Measurements from ENCODE around the gene CRHBP.
"Not testable (repeated sequence)": the region's sequence is repeated elsewhere in the genome, so short reads cannot be mapped to it uniquely, and the experiment has no call there.

The CRHBP gene

DNA sequence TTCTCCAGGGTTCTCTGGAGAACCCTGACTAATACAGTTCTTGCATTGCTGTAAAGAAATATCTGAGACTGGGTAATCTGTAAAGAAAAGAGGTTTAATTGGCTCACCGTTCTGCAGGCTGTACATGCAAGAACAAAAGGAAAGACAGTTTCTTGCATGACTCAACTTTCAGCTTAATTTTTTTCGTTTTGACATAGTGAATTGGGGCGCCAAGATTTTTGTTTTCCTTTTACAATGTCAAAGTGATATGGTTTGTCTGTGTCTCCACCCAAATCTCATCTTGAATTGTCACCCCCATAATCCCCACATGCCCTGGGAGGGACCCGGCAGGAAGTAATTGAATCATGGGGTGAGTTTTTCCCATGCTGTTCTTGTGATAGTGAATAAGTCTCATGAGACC, 11.8 kb upstream of the CRHBP start:
- no peaks in the 10 kb centered on the region for H3K9me3 ChIP-seq (ENCODE audit: control insufficient read depth in 2 of 2, low read length in 2 of 2)
- no peak overlapping the region for H3K9ac ChIP-seq (ENCODE audit: low read depth in 1 of 2, low read length in 2 of 2)
- peaks cover 0 to 3% of the 10 kb centered on the region in 2 donors for H3K27me3 ChIP-seq (ENCODE audit: control insufficient read depth in 2 of 2, insufficient read depth in 2 of 2, low read length in 2 of 2)
- H3K36me3 ChIP-seq (ENCODE audit: control insufficient read depth in 2 of 2, insufficient read depth in 2 of 2, low read length in 2 of 2) = no peaks in the 10 kb centered on the region
- H3K4me1 ChIP-seq (ENCODE audit: control insufficient read depth in 2 of 2, insufficient read depth in 2 of 2, low read length in 2 of 2) = no peaks in the 10 kb centered on the region
- H3K4me3 ChIP-seq (ENCODE audit: low read length in 2 of 2) = no peak overlapping the region
- no peak overlapping the region for H3K27ac ChIP-seq (ENCODE audit: low read depth in 2 of 2, low read length in 2 of 2)

DNA sequence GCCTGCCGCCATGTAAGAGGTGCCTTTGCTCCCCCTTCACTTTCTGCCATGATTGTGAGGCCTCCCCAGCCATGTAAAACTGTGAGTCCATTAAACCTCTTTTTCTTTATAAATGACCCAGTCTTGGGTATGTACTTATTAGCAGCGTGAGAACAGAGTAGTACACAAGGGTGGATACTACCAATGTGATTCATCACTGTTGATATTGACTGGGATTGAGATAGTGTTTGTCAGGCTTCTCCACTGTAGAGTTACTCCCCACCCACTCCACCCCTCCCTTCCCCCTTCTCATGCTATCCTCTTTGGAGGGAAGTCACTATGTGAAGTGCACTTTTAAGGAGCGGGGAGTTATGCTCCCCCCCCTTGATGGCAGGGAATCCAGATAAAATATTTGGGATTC, 11.4 kb upstream of the CRHBP start:
- H3K27me3 ChIP-seq (ENCODE audit: control insufficient read depth in 2 of 2, insufficient read depth in 2 of 2, low read length in 2 of 2) = peaks cover 0 to 3% of the 10 kb centered on the region in 2 donors
- no peak overlapping the region for H3K27ac ChIP-seq (ENCODE audit: low read depth in 2 of 2, low read length in 2 of 2)
- no peak overlapping the region for H3K9ac ChIP-seq (ENCODE audit: low read depth in 1 of 2, low read length in 2 of 2)
- H3K4me3 ChIP-seq (ENCODE audit: low read length in 2 of 2) = no peak overlapping the region
- H3K4me1 ChIP-seq (ENCODE audit: control insufficient read depth in 2 of 2, insufficient read depth in 2 of 2, low read length in 2 of 2) = no peaks in the 10 kb centered on the region
- no peaks in the 10 kb centered on the region for H3K36me3 ChIP-seq (ENCODE audit: control insufficient read depth in 2 of 2, insufficient read depth in 2 of 2, low read length in 2 of 2)
- no peaks in the 10 kb centered on the region for H3K9me3 ChIP-seq (ENCODE audit: control insufficient read depth in 2 of 2, low read length in 2 of 2)

DNA sequence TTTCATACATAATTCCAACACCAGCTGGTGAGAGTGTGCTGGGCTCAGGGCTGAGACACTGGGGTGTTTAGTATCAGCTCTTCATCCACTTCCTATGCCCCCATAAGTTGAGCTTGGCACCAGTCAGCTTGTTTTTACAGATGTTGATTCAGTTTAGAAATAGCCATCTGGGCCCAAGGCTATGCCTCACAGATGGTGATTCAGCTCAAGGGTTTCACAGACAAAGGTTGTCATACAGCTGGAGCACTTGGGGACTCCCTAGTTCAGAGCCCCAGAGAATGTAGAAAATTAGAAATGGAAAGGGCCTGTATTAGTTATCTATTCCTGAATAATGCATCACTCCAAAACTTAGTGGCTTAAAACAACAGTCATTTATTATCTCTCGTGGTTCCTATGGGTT, 10.3 kb upstream of the CRHBP start:
- H3K36me3 ChIP-seq (ENCODE audit: control insufficient read depth in 2 of 2, insufficient read depth in 2 of 2, low read length in 2 of 2) = no peaks in the 10 kb centered on the region
- H3K9me3 ChIP-seq (ENCODE audit: control insufficient read depth in 2 of 2, low read length in 2 of 2) = no peaks in the 10 kb centered on the region
- H3K4me1 ChIP-seq (ENCODE audit: control insufficient read depth in 2 of 2, insufficient read depth in 2 of 2, low read length in 2 of 2) = no peaks in the 10 kb centered on the region
- peaks cover 0 to 3% of the 10 kb centered on the region in 2 donors for H3K27me3 ChIP-seq (ENCODE audit: control insufficient read depth in 2 of 2, insufficient read depth in 2 of 2, low read length in 2 of 2)
- H3K27ac ChIP-seq (ENCODE audit: low read depth in 2 of 2, low read length in 2 of 2) = no peak overlapping the region
- no peak overlapping the region for H3K9ac ChIP-seq (ENCODE audit: low read depth in 1 of 2, low read length in 2 of 2)
- H3K4me3 ChIP-seq (ENCODE audit: low read length in 2 of 2) = no peak overlapping the region

DNA sequence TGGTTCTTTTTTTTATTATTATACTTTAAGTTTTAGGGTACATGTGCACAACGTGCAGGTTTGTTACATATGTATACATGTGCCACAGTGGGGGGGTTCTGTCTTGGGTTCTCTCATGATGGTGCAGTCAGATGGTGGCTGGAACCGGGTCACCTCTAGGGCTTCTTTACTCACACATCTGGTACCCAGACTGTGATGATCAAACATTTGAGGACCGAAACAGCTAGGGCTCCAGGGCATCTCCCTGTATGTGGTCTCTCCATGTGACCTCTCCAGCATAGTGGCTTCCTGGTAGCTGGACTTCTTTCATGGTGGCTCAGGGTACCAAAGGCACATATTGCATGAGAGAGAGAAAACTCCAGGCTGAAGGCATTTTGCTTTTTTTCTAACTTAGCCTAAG, 9.8 kb upstream of the CRHBP start:
- no peak overlapping the region for H3K27ac ChIP-seq (ENCODE audit: low read depth in 2 of 2, low read length in 2 of 2)
- H3K27me3 ChIP-seq (ENCODE audit: control insufficient read depth in 2 of 2, insufficient read depth in 2 of 2, low read length in 2 of 2) = peaks cover 0 to 3% of the 10 kb centered on the region in 2 donors
- H3K9me3 ChIP-seq (ENCODE audit: control insufficient read depth in 2 of 2, low read length in 2 of 2) = no peaks in the 10 kb centered on the region
- H3K9ac ChIP-seq (ENCODE audit: low read depth in 1 of 2, low read length in 2 of 2) = no peak overlapping the region
- H3K4me3 ChIP-seq (ENCODE audit: low read length in 2 of 2) = no peak overlapping the region
- no peaks in the 10 kb centered on the region for H3K4me1 ChIP-seq (ENCODE audit: control insufficient read depth in 2 of 2, insufficient read depth in 2 of 2, low read length in 2 of 2)
- no peaks in the 10 kb centered on the region for H3K36me3 ChIP-seq (ENCODE audit: control insufficient read depth in 2 of 2, insufficient read depth in 2 of 2, low read length in 2 of 2)

DNA sequence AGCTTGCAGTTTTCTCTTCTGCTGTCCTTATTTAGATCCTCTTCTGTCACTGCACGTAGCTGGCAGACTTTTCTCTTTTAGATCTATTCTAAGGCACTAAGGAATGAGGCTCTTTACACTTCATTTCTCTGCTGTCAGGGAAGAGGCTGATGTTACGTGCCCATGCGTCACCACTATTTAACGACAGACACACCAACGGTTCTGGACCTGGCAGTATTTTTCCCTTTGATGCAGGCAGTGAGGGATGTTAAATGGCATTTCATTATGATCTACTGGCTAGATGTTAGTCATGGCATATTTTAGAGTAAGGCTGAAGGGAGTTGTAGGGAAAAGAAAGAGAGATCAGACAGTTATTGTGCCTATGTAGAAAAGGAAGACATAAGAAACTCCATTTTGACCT, 8.2 kb upstream of the CRHBP start:
- Histone ChIP-seq H3K4me3 (ENCODE audit: low read length in 2 of 2) (no peak overlapping the region), H3K9me3 (ENCODE audit: control insufficient read depth in 2 of 2, low read length in 2 of 2) (no peaks in the 10 kb centered on the region), H3K36me3 (ENCODE audit: control insufficient read depth in 2 of 2, insufficient read depth in 2 of 2, low read length in 2 of 2) (no peaks in the 10 kb centered on the region), H3K27me3 (ENCODE audit: control insufficient read depth in 2 of 2, insufficient read depth in 2 of 2, low read length in 2 of 2) (peaks cover 0 to 3% of the 10 kb centered on the region in 2 donors), H3K4me1 (ENCODE audit: control insufficient read depth in 2 of 2, insufficient read depth in 2 of 2, low read length in 2 of 2) (no peaks in the 10 kb centered on the region), H3K9ac (ENCODE audit: low read depth in 1 of 2, low read length in 2 of 2) (no peak overlapping the region), H3K27ac (ENCODE audit: low read depth in 2 of 2, low read length in 2 of 2) (no peak overlapping the region)

DNA sequence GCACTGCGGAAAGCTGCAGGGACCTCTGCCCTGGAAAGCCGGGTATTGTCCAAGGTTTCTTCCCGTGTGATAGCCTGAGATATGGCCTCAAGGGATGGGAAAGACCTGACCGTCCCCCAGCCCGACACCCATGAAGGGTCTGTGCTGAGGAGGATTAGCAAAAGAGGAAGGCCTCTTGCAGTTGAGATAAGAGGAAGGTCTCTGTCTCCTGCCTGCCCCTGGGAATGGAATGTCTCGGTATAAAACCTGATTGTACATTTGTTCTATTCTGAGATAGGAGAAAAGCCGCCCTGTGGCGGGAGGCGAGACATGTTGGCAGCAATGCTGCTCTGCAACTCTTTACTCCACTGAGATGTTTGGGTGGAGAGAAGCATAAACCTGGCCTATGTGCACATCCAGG, 7.6 kb upstream of the CRHBP start:
- H3K4me1 ChIP-seq (ENCODE audit: control insufficient read depth in 2 of 2, insufficient read depth in 2 of 2, low read length in 2 of 2); H3K9me3 ChIP-seq (ENCODE audit: control insufficient read depth in 2 of 2, low read length in 2 of 2); H3K9ac ChIP-seq (ENCODE audit: low read depth in 1 of 2, low read length in 2 of 2); H3K36me3 ChIP-seq (ENCODE audit: control insufficient read depth in 2 of 2, insufficient read depth in 2 of 2, low read length in 2 of 2); H3K27ac ChIP-seq (ENCODE audit: low read depth in 2 of 2, low read length in 2 of 2); H3K4me3 ChIP-seq (ENCODE audit: low read length in 2 of 2); H3K27me3 ChIP-seq (ENCODE audit: control insufficient read depth in 2 of 2, insufficient read depth in 2 of 2, low read length in 2 of 2): not testable (repeated sequence)

DNA sequence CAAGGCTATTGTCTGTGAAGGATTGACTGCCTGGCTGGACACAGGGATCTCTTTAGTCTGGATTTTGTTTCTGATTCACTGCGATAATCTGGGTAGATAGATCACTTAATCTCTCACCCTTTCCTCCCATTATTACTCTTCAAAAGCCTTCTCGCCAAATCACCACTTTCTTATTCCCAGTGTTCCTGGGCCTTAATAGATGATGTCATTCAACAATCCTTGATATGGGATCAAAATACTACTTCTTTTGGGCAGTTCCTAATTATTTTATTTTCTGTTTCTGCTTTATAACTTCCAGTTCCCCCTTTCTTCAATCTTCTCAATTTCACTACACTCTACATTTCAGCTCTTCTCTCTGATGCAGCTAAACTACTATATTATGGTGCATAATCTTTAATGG, 6.8 kb upstream of the CRHBP start:
- no peaks in the 10 kb centered on the region for H3K36me3 ChIP-seq (ENCODE audit: control insufficient read depth in 2 of 2, insufficient read depth in 2 of 2, low read length in 2 of 2)
- no peaks in the 10 kb centered on the region for H3K4me1 ChIP-seq (ENCODE audit: control insufficient read depth in 2 of 2, insufficient read depth in 2 of 2, low read length in 2 of 2)
- no peak overlapping the region for H3K9ac ChIP-seq (ENCODE audit: low read depth in 1 of 2, low read length in 2 of 2)
- peaks cover under 1 to 3% of the 10 kb centered on the region in 2 donors for H3K27me3 ChIP-seq (ENCODE audit: control insufficient read depth in 2 of 2, insufficient read depth in 2 of 2, low read length in 2 of 2)
- no peak overlapping the region for H3K4me3 ChIP-seq (ENCODE audit: low read length in 2 of 2)
- H3K27ac ChIP-seq (ENCODE audit: low read depth in 2 of 2, low read length in 2 of 2) = no peak overlapping the region
- H3K9me3 ChIP-seq (ENCODE audit: control insufficient read depth in 2 of 2, low read length in 2 of 2) = no peaks in the 10 kb centered on the region

DNA sequence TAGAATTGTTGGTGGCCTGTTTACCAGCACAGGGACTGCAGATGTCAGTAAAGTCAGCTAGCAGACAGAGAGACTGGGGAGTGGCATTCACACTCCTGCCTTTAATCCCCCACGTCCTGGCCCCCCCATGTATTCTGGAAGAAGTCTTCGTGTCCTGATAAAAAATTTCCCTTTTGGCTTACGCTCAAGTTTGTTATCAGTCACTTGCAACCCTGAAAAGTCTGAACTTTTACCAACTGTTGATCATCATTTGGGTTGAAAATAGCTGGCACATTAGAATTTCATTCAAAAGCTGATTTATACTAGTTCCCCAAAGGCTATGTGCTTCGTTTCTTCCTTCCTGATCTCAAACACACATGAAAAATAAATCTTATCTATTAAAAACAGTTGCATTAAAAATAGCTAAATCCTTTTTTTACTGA, 5.8 kb upstream of the CRHBP start:
- Histone ChIP-seq H3K4me1 (ENCODE audit: control insufficient read depth in 2 of 2, insufficient read depth in 2 of 2, low read length in 2 of 2) (no peaks in the 10 kb centered on the region), H3K27ac (ENCODE audit: low read depth in 2 of 2, low read length in 2 of 2) (no peak overlapping the region), H3K9me3 (ENCODE audit: control insufficient read depth in 2 of 2, low read length in 2 of 2) (no peaks in the 10 kb centered on the region), H3K36me3 (ENCODE audit: control insufficient read depth in 2 of 2, insufficient read depth in 2 of 2, low read length in 2 of 2) (no peaks in the 10 kb centered on the region), H3K27me3 (ENCODE audit: control insufficient read depth in 2 of 2, insufficient read depth in 2 of 2, low read length in 2 of 2) (peaks cover 3 to 7% of the 10 kb centered on the region in 2 donors), H3K9ac (ENCODE audit: low read depth in 1 of 2, low read length in 2 of 2) (no peak overlapping the region), H3K4me3 (ENCODE audit: low read length in 2 of 2) (no peak overlapping the region)

DNA sequence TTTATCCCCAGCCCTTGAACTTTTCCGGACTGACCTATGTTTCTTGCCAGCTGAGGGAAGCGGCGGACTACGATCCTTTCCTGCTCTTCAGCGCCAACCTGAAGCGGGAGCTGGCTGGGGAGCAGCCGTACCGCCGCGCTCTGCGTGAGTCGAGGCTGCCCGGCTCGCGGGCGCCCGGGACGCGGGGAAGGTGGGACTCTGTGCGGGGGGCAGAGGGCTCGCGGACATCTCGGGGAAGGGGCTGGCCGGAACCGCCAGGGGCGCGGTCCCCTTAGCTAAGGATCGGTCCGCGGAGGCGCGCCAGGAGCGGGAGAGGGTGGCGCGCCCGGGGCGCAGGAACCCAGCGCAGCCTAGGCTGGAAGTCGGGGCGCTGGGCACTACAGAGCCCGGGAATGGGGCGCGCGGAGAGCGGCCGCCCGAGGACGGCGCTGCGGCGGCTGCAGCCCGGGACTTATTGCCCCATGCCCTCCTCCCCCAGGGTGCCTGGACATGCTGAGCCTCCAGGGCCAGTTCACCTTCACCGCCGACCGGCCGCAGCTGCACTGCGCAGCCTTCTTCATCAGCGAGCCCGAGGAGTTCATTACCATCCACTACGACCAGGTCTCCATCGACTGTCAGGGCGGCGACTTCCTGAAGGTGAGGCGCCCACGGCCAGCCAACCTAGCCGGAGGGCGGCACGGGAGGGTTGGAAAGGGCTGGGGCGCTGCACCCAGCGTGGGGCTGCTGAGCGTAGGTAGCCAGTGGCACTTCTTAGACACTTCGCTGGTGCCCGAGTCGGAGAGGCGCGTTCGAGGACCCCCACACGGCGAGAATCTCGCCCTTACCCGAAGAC, 922 bp downstream of the CRHBP start:
- Histone ChIP-seq H3K27me3 (ENCODE audit: control insufficient read depth in 2 of 2, insufficient read depth in 2 of 2, low read length in 2 of 2) (peaks cover 17% of the 10 kb centered on the region in 2 donors), H3K9me3 (ENCODE audit: control insufficient read depth in 2 of 2, low read length in 2 of 2) (no peaks in the 10 kb centered on the region), H3K4me3 (ENCODE audit: low read length in 2 of 2) (peak overlapping the region; percentile 5 to 20), H3K9ac (ENCODE audit: low read depth in 1 of 2, low read length in 2 of 2) (no peak overlapping the region), H3K27ac (ENCODE audit: low read depth in 2 of 2, low read length in 2 of 2) (no peak overlapping the region), H3K36me3 (ENCODE audit: control insufficient read depth in 2 of 2, insufficient read depth in 2 of 2, low read length in 2 of 2) (no peaks in the 10 kb centered on the region), H3K4me1 (ENCODE audit: control insufficient read depth in 2 of 2, insufficient read depth in 2 of 2, low read length in 2 of 2) (no peaks in the 10 kb centered on the region)

DNA sequence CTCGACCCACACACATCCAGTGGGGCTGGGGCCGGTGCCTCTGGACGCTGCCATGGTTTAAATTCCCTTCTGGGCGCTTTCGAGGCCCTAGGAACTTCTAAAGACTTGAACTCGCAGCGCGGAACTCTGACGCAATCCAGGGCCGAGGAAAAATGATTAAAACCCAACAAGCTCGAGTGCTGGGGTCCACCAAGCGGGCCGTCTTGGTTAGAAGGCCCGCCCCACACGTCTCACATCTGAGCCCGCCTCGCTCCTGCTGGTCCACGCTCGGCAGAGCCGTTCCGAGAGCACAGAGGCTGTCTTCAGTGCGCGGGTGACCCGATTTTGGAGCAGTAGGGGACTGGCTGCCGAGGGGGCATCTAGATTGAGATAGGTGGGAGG, 1.5 kb downstream of the CRHBP start:
- Histone ChIP-seq H3K9ac (ENCODE audit: low read depth in 1 of 2, low read length in 2 of 2) (no peak overlapping the region), H3K36me3 (ENCODE audit: control insufficient read depth in 2 of 2, insufficient read depth in 2 of 2, low read length in 2 of 2) (no peaks in the 10 kb centered on the region), H3K4me3 (ENCODE audit: low read length in 2 of 2) (no peak overlapping the region), H3K4me1 (ENCODE audit: control insufficient read depth in 2 of 2, insufficient read depth in 2 of 2, low read length in 2 of 2) (no peaks in the 10 kb centered on the region), H3K27ac (ENCODE audit: low read depth in 2 of 2, low read length in 2 of 2) (no peak overlapping the region), H3K9me3 (ENCODE audit: control insufficient read depth in 2 of 2, low read length in 2 of 2) (no peaks in the 10 kb centered on the region), H3K27me3 (ENCODE audit: control insufficient read depth in 2 of 2, insufficient read depth in 2 of 2, low read length in 2 of 2) (peaks cover 17% of the 10 kb centered on the region in 2 donors)

Measured in mucosa of rectum (tissue), 2 donors.